NOMO-1 (cell line): ENCODE results near the gene PIK3R4.

Experiments
- DNase-seq, 2 experiments: peaks; one replicate each; lab custom pipeline; 2025; ENCODE audit not compliant: unreplicated experiment in 2 of 2; lab: John Stamatoyannopoulos, UW

PIK3R4 gene

DNA sequence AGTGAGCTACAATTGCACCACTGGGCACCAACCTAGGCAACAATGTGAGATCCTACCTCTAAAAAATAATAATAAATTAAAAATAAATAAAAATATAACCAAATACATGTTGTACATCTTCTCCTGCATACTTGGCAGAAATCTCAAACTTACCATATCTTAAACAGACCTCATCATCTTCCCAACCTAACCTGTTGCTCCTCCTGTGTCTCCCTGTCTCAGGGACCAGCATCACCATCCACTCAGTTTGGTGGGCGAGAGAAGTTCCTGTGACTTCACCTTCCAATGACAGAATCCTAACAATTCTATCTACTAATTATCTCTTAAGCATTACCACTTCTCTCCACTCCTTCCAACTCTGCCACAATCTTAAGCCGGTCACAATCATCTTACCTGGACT is 3.3 kb downstream of the PIK3R4 start:
- DNase-seq = no peak

DNA sequence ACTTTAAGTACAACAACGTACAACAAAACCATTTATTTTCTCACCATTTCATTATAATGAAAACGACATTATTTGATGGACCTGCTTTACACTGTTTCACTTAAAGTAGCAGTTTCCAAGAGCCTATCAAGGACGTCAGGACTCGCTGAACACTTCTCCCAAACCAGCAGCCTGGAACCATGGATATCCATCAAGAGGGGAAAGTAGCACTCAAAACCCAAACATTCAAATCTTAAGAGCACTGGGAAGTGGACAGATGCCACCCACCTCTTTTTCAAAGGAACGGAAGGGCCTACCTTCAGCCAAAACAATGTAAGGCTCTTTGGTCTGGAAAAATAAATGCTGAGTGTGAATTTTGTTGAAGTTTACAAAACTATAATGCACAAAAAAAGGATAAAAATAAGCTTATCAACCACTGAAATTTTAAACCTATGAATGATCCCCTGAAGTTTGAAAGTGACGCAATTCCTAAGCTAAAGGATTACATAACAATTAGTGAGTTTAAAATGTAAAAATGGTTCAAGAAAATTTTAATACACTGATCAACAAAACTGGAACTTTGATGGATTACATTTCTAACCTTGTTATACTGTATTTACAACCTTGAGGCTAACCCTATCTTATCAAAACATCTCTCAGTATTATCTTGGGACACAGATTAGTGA is 4.6 kb downstream of the PIK3R4 start:
- no peak for DNase-seq

- DNase-seq = no peak
Measured at GRCh38 chr3:130739848-130740247, 6.8 kb downstream of the PIK3R4 start.

- no peak for DNase-seq
Measured at GRCh38 chr3:130738241-130738640, 8.4 kb downstream of the PIK3R4 start.

GRCh38 chr3:130737622-130738021 is 9.0 kb downstream of the PIK3R4 start:
- peak in 1 of 2 experiments; percentile 63 for DNase-seq

DNA sequence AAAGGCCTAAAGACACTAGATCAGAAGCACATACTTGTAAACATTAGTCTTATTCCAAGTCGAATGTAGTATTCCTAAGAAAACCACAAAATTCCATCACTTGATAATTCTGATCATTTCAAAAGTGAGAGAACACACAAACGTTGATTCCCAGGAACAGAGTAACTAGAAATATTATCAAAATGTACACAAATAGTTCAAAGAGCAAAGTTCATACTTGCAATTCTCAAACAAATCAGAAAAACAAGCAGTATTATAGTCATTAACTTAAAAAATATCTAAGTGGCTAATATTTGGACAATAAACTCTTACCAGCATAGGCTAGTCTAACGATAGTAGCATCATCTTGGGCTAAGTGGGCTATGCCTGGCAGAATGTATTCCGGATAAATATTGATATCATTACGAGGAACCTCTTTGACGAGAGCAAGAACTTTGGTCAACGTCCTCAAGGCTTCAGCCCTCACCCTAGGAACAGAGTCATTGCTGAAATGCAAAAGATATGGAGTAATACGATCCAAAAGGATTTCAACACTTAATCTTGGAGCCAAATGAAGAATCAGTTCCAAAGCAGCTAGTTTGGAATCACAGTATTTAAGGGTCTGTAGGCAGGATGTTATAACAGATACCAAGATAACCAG is 13.3 kb downstream of the PIK3R4 start:
- no peak for DNase-seq

DNA sequence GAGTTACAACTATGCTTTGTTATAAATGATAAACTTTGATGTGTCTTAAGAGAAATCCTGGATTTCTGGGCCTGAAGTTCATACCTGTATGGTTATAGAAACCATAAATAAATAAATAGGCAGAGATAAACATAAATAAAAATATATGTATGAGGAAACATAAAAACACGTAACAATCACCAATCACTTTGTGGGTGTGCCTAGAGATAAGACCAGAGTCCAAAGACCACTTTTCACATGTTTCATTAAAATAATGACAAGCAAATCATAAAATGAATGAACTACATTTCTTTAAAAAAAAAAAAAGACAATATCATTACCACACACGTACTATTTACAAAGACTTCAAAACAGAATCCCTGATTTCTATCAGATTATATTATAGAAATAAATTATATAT is 14.1 kb downstream of the PIK3R4 start:
- no peak for DNase-seq

- no peak for DNase-seq
Measured at GRCh38 chr3:130731817-130732216, 14.8 kb downstream of the PIK3R4 start.

- no peak for DNase-seq
Measured at GRCh38 chr3:130729154-130729553, 17.5 kb downstream of the PIK3R4 start.

DNA sequence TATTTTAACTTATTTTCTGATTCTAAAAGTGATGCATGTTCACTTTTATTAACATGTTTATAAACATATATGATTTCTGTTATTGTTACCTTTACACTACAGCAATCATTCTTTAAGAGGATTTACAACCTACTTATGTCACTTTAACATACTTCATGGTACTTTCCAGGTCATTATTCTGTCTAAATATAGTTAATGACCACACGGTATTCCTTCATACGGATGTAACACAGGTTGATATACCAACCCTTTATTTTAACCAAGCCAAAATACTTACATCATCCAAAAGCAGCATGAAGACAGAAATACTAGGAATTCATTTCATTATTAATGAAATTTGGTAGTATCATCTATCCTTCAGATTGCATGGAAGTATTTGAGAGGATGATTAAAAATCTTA is 18.6 kb downstream of the PIK3R4 start:
- no peak for DNase-seq

- no peak for DNase-seq
Measured at GRCh38 chr3:130725746-130726145, 20.9 kb downstream of the PIK3R4 start.

DNA sequence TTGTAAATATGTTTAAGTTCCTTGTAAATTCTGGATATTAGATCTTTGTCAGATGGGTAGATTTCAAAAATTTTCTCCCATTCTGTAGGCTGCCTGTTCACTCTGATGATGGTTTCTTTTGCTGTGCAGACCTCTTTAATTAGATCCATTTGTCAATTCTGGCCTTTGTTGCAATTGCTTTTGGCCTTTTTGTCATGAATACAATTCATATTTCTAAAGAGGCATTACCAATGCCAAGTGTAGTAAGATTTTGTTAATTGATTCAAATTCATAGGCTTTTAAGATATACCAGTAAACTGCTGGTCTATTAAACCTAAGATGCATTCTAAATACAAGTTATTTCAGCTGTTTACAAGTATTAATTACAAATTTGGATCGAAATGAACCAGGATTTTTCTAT is 31.0 kb downstream of the PIK3R4 start:
- no peak for DNase-seq

- DNase-seq = no peak
Measured at GRCh38 chr3:130712718-130713423, 33.8 kb downstream of the PIK3R4 start.

GRCh38 chr3:130711565-130712324 is 34.9 kb downstream of the PIK3R4 start:
- no peak for DNase-seq

DNA sequence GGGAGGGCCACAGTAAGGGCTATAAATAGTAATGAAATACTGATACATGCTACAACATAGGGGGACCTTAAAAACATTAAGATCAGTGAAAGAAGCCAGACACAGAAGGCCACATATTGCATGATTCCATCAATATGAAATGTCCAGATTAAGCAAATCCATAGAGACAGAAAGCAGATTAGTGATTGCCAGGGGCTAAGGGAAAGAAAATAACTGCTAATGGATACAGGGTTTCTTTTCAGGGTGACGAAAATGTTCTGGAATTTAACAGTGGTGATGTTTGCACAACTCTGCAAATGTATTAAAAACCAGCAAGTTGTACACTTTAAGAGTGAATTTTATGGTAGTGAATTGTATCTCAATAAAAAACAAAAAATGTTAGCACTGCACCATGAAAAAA is 37.0 kb downstream of the PIK3R4 start:
- DNase-seq = no peak

DNA sequence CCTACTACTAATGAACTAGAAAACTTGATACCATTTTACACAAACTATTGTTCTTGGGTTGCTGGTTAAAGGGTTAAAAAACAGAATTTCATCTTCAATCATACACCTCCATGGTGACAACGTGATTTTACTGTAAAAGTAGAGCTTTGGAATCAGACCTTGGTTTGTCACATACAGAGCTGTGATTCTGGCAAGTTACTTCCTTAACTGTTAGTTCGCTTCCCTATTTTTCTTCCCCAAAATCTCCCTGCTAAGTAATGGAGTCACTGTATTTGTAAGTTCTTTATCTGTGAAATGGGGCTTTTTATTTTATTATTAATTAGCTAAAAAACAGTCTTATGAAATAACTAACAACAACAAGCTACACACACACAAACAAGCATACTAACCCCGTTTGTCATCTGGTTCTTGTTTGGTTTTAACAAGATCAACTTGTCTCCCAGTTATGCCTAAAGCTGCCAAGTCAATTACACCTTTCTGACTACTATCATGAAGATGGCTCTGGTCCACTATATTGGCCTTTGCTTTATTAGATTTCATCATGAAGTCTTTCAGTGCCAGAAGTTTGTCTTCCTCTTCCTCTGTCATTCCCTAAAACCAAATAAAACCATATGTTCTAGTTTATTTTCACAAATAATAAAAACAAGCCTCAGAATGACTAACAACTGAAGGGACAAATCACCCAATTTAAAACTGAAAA is 38.6 kb downstream of the PIK3R4 start:
- DNase-seq = peak; percentile 0 to 51

GRCh38 chr3:130705501-130705900 is 41.1 kb downstream of the PIK3R4 start:
- DNase-seq = no peak

GRCh38 chr3:130702985-130703384 is 43.6 kb downstream of the PIK3R4 start:
- DNase-seq = no peak

- DNase-seq = no peak
Measured at GRCh38 chr3:130700541-130700940, 46.1 kb downstream of the PIK3R4 start.

DNA sequence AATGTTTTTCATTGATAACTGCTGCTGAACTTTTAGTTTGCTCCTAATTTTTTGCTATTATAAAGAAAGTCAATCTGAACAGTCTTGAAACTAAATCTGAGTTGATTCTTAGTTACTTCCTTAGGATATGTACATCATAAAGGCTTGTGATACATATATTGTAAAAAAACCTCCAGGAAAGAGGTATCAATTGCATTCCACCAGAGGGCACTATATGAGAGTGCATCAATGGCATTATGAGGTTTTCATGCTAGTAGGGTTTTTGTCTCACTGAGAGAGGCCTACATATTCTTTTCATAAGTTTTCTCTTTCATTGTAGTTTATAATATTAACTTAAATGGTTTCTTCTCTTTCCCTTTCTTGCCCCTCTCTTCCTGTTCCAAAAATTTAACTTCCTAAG is 46.9 kb downstream of the PIK3R4 start:
- DNase-seq = peak; percentile 2 to 38

GRCh38 chr3:130693314-130693713 is 53.3 kb downstream of the PIK3R4 start:
- no peak for DNase-seq
